Neural progenitor cell (in vitro differentiated cells): Measurements from ENCODE around the gene MS4A14.

Experiments
- CTCF ChIP-seq: fragments of 200-600 bp; sonication (generic); IDR thresholded peaks from 2 replicates; pipeline ENCODE4 v1.5.1; 2017; ENCODE audit warnings: antibody characterized with exemption, mild to moderate bottlenecking
- EZH2 ChIP-seq: fragments of 200-600 bp; sonication (generic); IDR thresholded peaks from 2 replicates; pipeline ENCODE4 v1.6.1; 2017; ENCODE audit warnings: antibody characterized with exemption, mild to moderate bottlenecking, moderate library complexity
- EZH2phosphoT487 ChIP-seq: fragments of 200-600 bp; sonication (generic); IDR thresholded peaks from 2 replicates; pipeline ENCODE4 v1.6.1; 2017; ENCODE audit warnings: antibody characterized with exemption

- TF ChIP-seq EZH2phosphoT487, result no peak
- no peak for TF ChIP-seq CTCF
- TF ChIP-seq EZH2, result no peak
These were observed 540 bp downstream of the MS4A14 start for GRCh38 chr11:60396799-60397198.
